ENCODE measurements around the gene SLC22A7.
"Not testable (repeated sequence)": the region's sequence is repeated elsewhere in the genome, so short reads cannot be mapped to it uniquely, and the experiment has no call there.

SLC22A7 gene

GRCh38 chr6:43351951-43352350 lies 53.9 kb downstream of the SLC22A7 start:
- DNase-seq = not testable (repeated sequence)
